Liver (tissue), 9 donors: ENCODE results near the gene SERPINB12. TPM values are rescaled to one million over a fixed set of nuclear protein-coding genes. Genes with fewer than 3 reads are reported as not detected.

Experiments
- DNase-seq: peaks from one replicate; pipeline ENCODE4 v3.0.0-alpha.2; 2017; ENCODE audit warnings: low spot score
- H3K27ac ChIP-seq, 2 donors: one replicate each; pipeline ENCODE4 v1.7.0; 2013; ENCODE audit warnings: inconsistent platforms in 2 of 2, low read length in 2 of 2, control low read depth in 1 of 2, low read depth in 1 of 2, mild to moderate bottlenecking in 1 of 2
- H3K27me3 ChIP-seq, 4 donors: one replicate each; pipeline versions ENCODE4 v1.6.1 to v1.7.0; 2013; ENCODE audit warnings: low read length in 3 of 4, inconsistent platforms in 1 of 4, mild to moderate bottlenecking in 1 of 4, moderate library complexity in 1 of 4; ENCODE audit not compliant: control insufficient read depth in 4 of 4, insufficient read depth in 4 of 4
- H3K36me3 ChIP-seq, 4 donors: one replicate each; pipeline versions ENCODE4 v1.6.1 to v1.7.0; 2013; ENCODE audit warnings: low read length in 3 of 4, mild to moderate bottlenecking in 3 of 4, low read depth in 1 of 4, moderate library complexity in 1 of 4; ENCODE audit not compliant: control insufficient read depth in 4 of 4, insufficient read depth in 3 of 4
- H3K4me1 ChIP-seq, 4 donors: one replicate each; pipeline versions ENCODE4 v1.6.1 to v1.7.0; 2013; ENCODE audit warnings: low read length in 3 of 4, mild to moderate bottlenecking in 3 of 4, moderate library complexity in 1 of 4; ENCODE audit not compliant: control insufficient read depth in 4 of 4, insufficient read depth in 4 of 4
- H3K4me3 ChIP-seq, 3 donors: one replicate each; pipeline versions ENCODE4 v1.6.1 to v1.7.0; 2013; ENCODE audit warnings: low read length in 3 of 3, control low read depth in 1 of 3, low read depth in 1 of 3, mild to moderate bottlenecking in 1 of 3
- H3K9ac ChIP-seq, 2 donors: one replicate each; pipeline ENCODE4 v1.7.0; 2013; ENCODE audit warnings: low read length in 2 of 2, mild to moderate bottlenecking in 2 of 2, moderate library complexity in 2 of 2, control low read depth in 1 of 2, low read depth in 1 of 2
- H3K9me3 ChIP-seq, 4 donors: one replicate each; pipeline versions ENCODE4 v1.6.1 to v1.7.0; 2013; ENCODE audit warnings: low read length in 3 of 4; ENCODE audit not compliant: control insufficient read depth in 4 of 4
- ATF3 ChIP-seq: IDR thresholded peaks from 2 replicates; pipeline ENCODE4 v1.6.1; 2016; ENCODE audit warnings: antibody characterized with exemption
- CTCF ChIP-seq: fragments of 150-350 bp; IDR thresholded peaks from 2 replicates; pipeline ENCODE4 v1.5.1; 2017; ENCODE audit warnings: improper control_type of control experiment, low read depth, low read length; ENCODE audit not compliant: missing input control
- EGR1 ChIP-seq, 2 donors: IDR thresholded peaks; 2 replicates each; pipeline ENCODE4 v1.6.1; 2016 to 2018; ENCODE audit warnings: antibody characterized with exemption in 2 of 2, low read depth in 2 of 2
- FOXA1 ChIP-seq: IDR thresholded peaks from 2 replicates; pipeline ENCODE4 v1.6.1; 2016; ENCODE audit warnings: antibody characterized with exemption
- FOXA2 ChIP-seq: IDR thresholded peaks from 2 replicates; pipeline ENCODE4 v1.6.1; 2016; ENCODE audit warnings: antibody characterized with exemption
- GABPA ChIP-seq, 2 donors: IDR thresholded peaks in 1 of 2; conservative IDR thresholded peaks in 1 of 2; 2 replicates each; pipeline ENCODE4 v1.6.1; 2016; ENCODE audit warnings: antibody characterized with exemption in 2 of 2, mild to moderate bottlenecking in 1 of 2, moderate library complexity in 1 of 2
- HNF4A ChIP-seq, 2 donors: conservative IDR thresholded peaks; 2 replicates each; pipeline ENCODE4 v1.6.1; 2016; ENCODE audit warnings: antibody characterized with exemption in 2 of 2, mild to moderate bottlenecking in 2 of 2
- HNF4G ChIP-seq: IDR thresholded peaks from 2 replicates; pipeline ENCODE4 v1.6.1; 2016; ENCODE audit warnings: antibody characterized with exemption
- JUND ChIP-seq, 2 donors: IDR thresholded peaks; 2 replicates each; pipeline ENCODE4 v1.6.1; 2016; ENCODE audit warnings: antibody characterized with exemption in 2 of 2
- MAX ChIP-seq: IDR thresholded peaks from 2 replicates; pipeline ENCODE4 v1.6.1; 2016; ENCODE audit warnings: antibody characterized with exemption
- NR2F2 ChIP-seq: IDR thresholded peaks from 2 replicates; pipeline ENCODE4 v1.6.1; 2016; ENCODE audit warnings: antibody characterized with exemption
- RAD21 ChIP-seq, 2 donors: IDR thresholded peaks; 2 replicates each; pipeline ENCODE4 v1.6.1; 2016; ENCODE audit warnings: antibody characterized with exemption in 2 of 2, mild to moderate bottlenecking in 2 of 2
- REST ChIP-seq: IDR thresholded peaks from 2 replicates; pipeline ENCODE4 v1.6.1; 2016; ENCODE audit warnings: antibody characterized with exemption, mild to moderate bottlenecking
- RXRA ChIP-seq, 2 donors: IDR thresholded peaks; 2 replicates each; pipeline ENCODE4 v1.6.1; 2017 to 2018; ENCODE audit warnings: antibody characterized with exemption in 2 of 2, mild to moderate bottlenecking in 1 of 2
- SP1 ChIP-seq: IDR thresholded peaks from 2 replicates; pipeline ENCODE4 v1.6.1; 2018; ENCODE audit warnings: antibody characterized with exemption, mild to moderate bottlenecking
- TAF1 ChIP-seq: conservative IDR thresholded peaks from 2 replicates; pipeline ENCODE4 v1.6.1; 2016; ENCODE audit warnings: antibody characterized with exemption, mild to moderate bottlenecking
- YY1 ChIP-seq: IDR thresholded peaks from 2 replicates; pipeline ENCODE4 v1.6.1; 2016; ENCODE audit warnings: antibody characterized with exemption, mild to moderate bottlenecking
- ZBTB33 ChIP-seq: IDR thresholded peaks from 2 replicates; pipeline ENCODE4 v1.6.1; 2016; ENCODE audit warnings: antibody characterized with exemption
- WGBS: extraction: QIAGEN DNeasy Blood & Tissue Kit; methylation state at CpG from one replicate; pipeline ENCODE4 v1.1.7; 2013; 5-methylcytosine and 5-hydroxymethylcytosine counted together
- polyA plus RNA-seq, 2 donors: library from polyadenylated mRNA; stranded (reverse) in 1 of 2; unstranded in 1 of 2; fragments of 200-250 nt in 1 of 2; fragments of >200 nt in 1 of 2; fragmentation: Nextera tagmentation in 1 of 2; extraction: Ambion mirVana in 1 of 2; gene quantifications; one replicate each; pipeline versions ENCODE4 v1.2.1 to v1.2.3, GENCODE V29; 2013 to 2015
- total RNA-seq, 2 donors: library from RNA; depleted of rRNA; stranded (reverse); fragments of >200 nt; gene quantifications; one replicate each; pipeline ENCODE4 v1.2.3, GENCODE V29; 2014
- donor health status: healthy.
- donor health status: healthy.
- donor health status: healthy.
- donor health status: healthy.
- donor health status: healthy.

Gene SERPINB12
- total and polyA plus RNA-seq, 4 donors, result not detected

- Histone ChIP-seq H3K36me3 (no peaks in the 10 kb centered on the region), H3K9ac (no peak overlapping the region), H3K27ac (no peak overlapping the region), H3K4me3 (no peak overlapping the region), H3K27me3 (no peaks in the 10 kb centered on the region), H3K9me3 (no peaks in the 10 kb centered on the region), H3K4me1 (no peaks in the 10 kb centered on the region)
- TF ChIP-seq JUND (IDR thresholded peaks at IDR 0.05) (no peak), NR2F2 (no peak)
- no peak for DNase-seq
- 90% methylated on average over 2 of the region's 2 CpGs for WGBS
Measured at GRCh38 chr18:63495675-63496074, 46.5 kb upstream of the SERPINB12 start.

- TF ChIP-seq CTCF (peak; percentile 37), RAD21 (IDR thresholded peaks at IDR 0.05) (peak; percentile 64 to 68), FOXA2 (no peak), GABPA (IDR thresholded peaks at IDR 0.05 in 1 of 2, conservative IDR thresholded peaks at IDR 0.05 in 1 of 2) (no peak)
- DNase-seq, result no peak
- WGBS, result 32% methylated on average over 2 of the region's 2 CpGs
- no peaks in the 10 kb centered on the region for H3K27me3 ChIP-seq
- H3K36me3 ChIP-seq, result no peaks in the 10 kb centered on the region
- no peak overlapping the region for H3K27ac ChIP-seq
- H3K9me3 ChIP-seq, result no peaks in the 10 kb centered on the region
- H3K4me1 ChIP-seq, result no peaks in the 10 kb centered on the region
- H3K9ac ChIP-seq, result no peak overlapping the region
- H3K4me3 ChIP-seq, result no peak overlapping the region
Measured at GRCh38 chr18:63505566-63506335, 36.4 kb upstream of the SERPINB12 start.

GRCh38 chr18:63506336-63506646 is 35.9 kb upstream of the SERPINB12 start:
- WGBS, result 54% methylated on average over 3 of the region's 3 CpGs
- no peak overlapping the region for H3K4me3 ChIP-seq
- H3K27ac ChIP-seq, result no peak overlapping the region
- DNase-seq, result no peak
- H3K9me3 ChIP-seq, result no peaks in the 10 kb centered on the region
- H3K4me1 ChIP-seq, result no peaks in the 10 kb centered on the region
- TF ChIP-seq CTCF (no peak), RXRA (IDR thresholded peaks at IDR 0.05) (no peak), YY1 (no peak), GABPA (IDR thresholded peaks at IDR 0.05 in 1 of 2, conservative IDR thresholded peaks at IDR 0.05 in 1 of 2) (no peak), FOXA1 (no peak), RAD21 (IDR thresholded peaks at IDR 0.05) (no peak), JUND (IDR thresholded peaks at IDR 0.05) (no peak), SP1 (no peak), ZBTB33 (no peak), REST (no peak), TAF1 (no peak), HNF4A (conservative IDR thresholded peaks at IDR 0.05) (no peak), ATF3 (no peak), HNF4G (no peak), MAX (no peak), NR2F2 (no peak), EGR1 (IDR thresholded peaks at IDR 0.05; ENCODE audit: low read depth in 2 of 2) (no peak), FOXA2 (no peak)
- no peak overlapping the region for H3K9ac ChIP-seq
- H3K36me3 ChIP-seq, result no peaks in the 10 kb centered on the region
- no peaks in the 10 kb centered on the region for H3K27me3 ChIP-seq
